WERI-Rb-1 (cell line): ENCODE results near the gene TMEM217.

Experiments used
- DNase-seq: peaks from one replicate; pipeline ENCODE4 v3.0.0-alpha.2; 2020
- H3K27ac ChIP-seq: fragments of 250-450 bp; sonication (Bioruptor Pico); 2 replicates; pipeline ENCODE4 v1.5.1; 2020; ENCODE audit warnings: mild to moderate bottlenecking, moderate library complexity
- H3K27me3 ChIP-seq: fragments of 250-450 bp; sonication (Bioruptor Pico); 2 replicates; pipeline ENCODE4 v1.5.1; 2021; ENCODE audit warnings: mild to moderate bottlenecking, low read depth, moderate library complexity; ENCODE audit not compliant: insufficient read depth, severe bottlenecking
- H3K36me3 ChIP-seq: fragments of 250-450 bp; sonication (Bioruptor Pico); 2 replicates; pipeline ENCODE4 v1.5.1; 2020; ENCODE audit warnings: mild to moderate bottlenecking, moderate library complexity
- H3K4me3 ChIP-seq: 2 replicates; pipeline ENCODE4 v1.5.1; 2011; ENCODE audit warnings: low read depth, mild to moderate bottlenecking, control low read depth, low read length
- H3K9me3 ChIP-seq: fragments of 250-450 bp; sonication (Bioruptor Pico); 2 replicates; pipeline ENCODE4 v1.5.1; 2021; ENCODE audit warnings: mild to moderate bottlenecking, moderate library complexity; ENCODE audit not compliant: severe bottlenecking
- CTCF ChIP-seq: IDR thresholded peaks from 2 replicates; pipeline ENCODE4 v1.5.1; 2011; ENCODE audit warnings: low read depth, mild to moderate bottlenecking, control low read depth, inconsistent platforms, low read length

The TMEM217 gene

GRCh38 chr6:37283268-37283667 lies 25.3 kb upstream of the TMEM217 start:
- Histone ChIP-seq H3K27ac (no peak overlapping the region), H3K27me3 (no peaks in the 10 kb centered on the region), H3K36me3 (peaks cover 90% of the 10 kb centered on the region), H3K9me3 (no peaks in the 10 kb centered on the region), H3K4me3 (no peak overlapping the region)
- DNase-seq: no peak
- TF ChIP-seq CTCF: no peak

- no peak for DNase-seq
- H3K27me3 ChIP-seq: no peaks in the 10 kb centered on the region
- H3K36me3 ChIP-seq: peaks cover 81% of the 10 kb centered on the region
- no peaks in the 10 kb centered on the region for H3K9me3 ChIP-seq
- no peak overlapping the region for H3K27ac ChIP-seq
- no peak for TF ChIP-seq CTCF
- H3K4me3 ChIP-seq: no peak overlapping the region
Observed at GRCh38 chr6:37282371-37282770, 24.4 kb upstream of the TMEM217 start.

- Histone ChIP-seq H3K27ac (no peak overlapping the region), H3K36me3 (peaks cover 63% of the 10 kb centered on the region), H3K9me3 (no peaks in the 10 kb centered on the region), H3K4me3 (no peak overlapping the region), H3K27me3 (no peaks in the 10 kb centered on the region)
- no peak for DNase-seq
- TF ChIP-seq CTCF: no peak
Observed at GRCh38 chr6:37280162-37280887, 22.4 kb upstream of the TMEM217 start.

DNA sequence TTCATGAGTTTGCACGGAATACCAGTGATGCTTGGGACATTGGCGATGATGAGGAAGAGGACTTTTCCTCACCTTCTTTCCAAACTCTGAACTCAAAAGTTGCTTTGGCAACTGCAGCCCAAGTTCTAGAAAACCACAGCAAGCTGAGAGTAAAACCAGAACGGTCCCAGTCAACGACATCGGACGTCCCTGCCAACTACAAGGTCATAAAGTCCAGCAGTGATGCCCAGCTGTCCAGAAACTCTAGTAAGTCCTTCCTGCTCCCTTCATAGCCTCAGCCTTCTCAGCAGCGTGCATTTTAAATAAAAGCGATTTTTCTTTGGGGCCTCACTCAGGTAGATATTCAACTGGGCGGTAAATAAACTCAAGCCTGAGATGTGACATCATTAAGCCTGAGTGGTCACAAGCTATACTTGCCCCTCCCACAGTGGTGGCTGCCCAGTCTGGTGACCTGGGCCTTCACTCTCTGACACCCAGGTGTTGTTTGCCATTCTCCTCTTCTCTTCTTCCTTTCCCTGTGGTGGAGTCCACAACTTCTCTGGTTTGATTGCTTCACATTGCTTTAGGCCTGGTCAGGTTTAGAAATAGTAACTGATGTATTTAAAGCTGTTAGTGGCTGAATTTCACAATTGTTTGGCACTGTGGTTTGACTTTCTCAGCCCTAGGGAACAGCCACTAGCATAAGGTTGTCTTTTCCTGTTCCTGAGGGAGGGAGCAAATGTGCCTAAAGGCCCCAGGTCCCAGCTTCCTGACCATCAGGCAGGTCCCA lies 21.6 kb upstream of the TMEM217 start:
- Histone ChIP-seq H3K9me3 (no peaks in the 10 kb centered on the region), H3K27ac (no peak overlapping the region), H3K36me3 (peaks cover 59% of the 10 kb centered on the region), H3K27me3 (no peaks in the 10 kb centered on the region), H3K4me3 (no peak overlapping the region)
- no peak for DNase-seq
- no peak for TF ChIP-seq CTCF

DNA sequence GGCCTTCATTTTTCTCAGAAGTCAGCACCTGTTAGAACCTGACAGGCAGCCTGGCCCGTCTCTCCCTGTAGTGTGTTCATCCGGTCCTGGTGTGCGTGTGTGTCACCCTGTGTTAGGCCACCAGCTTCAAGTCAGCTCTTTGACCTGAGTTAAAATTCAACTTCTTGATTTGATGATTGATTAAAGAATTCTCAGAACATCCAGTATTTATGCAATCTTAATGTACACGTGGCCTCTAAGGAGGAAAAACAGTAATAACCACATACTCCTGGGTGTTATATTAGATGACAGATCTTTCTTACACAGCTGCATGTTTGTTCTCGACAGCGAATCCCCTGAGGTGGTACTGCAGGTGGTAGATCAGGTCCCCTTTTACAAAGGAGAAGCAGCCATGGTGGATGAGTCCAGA lies 19.1 kb upstream of the TMEM217 start:
- Histone ChIP-seq H3K27me3 (no peaks in the 10 kb centered on the region), H3K27ac (no peak overlapping the region), H3K4me3 (no peak overlapping the region), H3K36me3 (peaks cover 43% of the 10 kb centered on the region), H3K9me3 (no peaks in the 10 kb centered on the region)
- no peak for TF ChIP-seq CTCF
- DNase-seq: no peak
